ENCODE results near the gene ARSH. TPM values are rescaled to one million over a fixed set of nuclear protein-coding genes. Genes with fewer than 3 reads are reported as not detected.
A peak's percentile ranks its signal among the peaks of the same experiment; 100 is the strongest.
"Not testable (repeated sequence)": the region's sequence is repeated elsewhere in the genome, so short reads cannot be mapped to it uniquely, and the experiment has no call there.

ARSH gene
- total and polyA plus RNA-seq, 4 donors, result 0.02 TPM; not detected in 3

- ATAC-seq (ENCODE audit: insufficient read depth, low FRiP score), result no peak
- no peak overlapping the region for H3K9ac ChIP-seq (ENCODE audit: insufficient read depth in 1 of 2, low read length in 2 of 2)
- no peaks in the 10 kb centered on the region for H3K36me3 ChIP-seq (ENCODE audit: control insufficient read depth in 4 of 4, insufficient read depth in 4 of 4, low read length in 4 of 4)
- H3K27me3 ChIP-seq (ENCODE audit: control insufficient read depth in 3 of 3, insufficient read depth in 3 of 3, low read length in 2 of 3), result peaks cover 0 to 10% (median 0%) of the 10 kb centered on the region in 3 donors
- no peak overlapping the region for H3K4me3 ChIP-seq
- H3K9me3 ChIP-seq (ENCODE audit: control insufficient read depth in 4 of 4, insufficient read depth in 3 of 4, low read length in 3 of 4), result peaks cover 0 to 1% (median 0%) of the 10 kb centered on the region in 4 donors
- H3K27ac ChIP-seq (ENCODE audit: low read depth in 1 of 2, low read length in 1 of 2), result no peak overlapping the region
- peak in 1 of 3 donors; percentile 7 for DNase-seq
- no peaks in the 10 kb centered on the region for H3K4me1 ChIP-seq (ENCODE audit: control insufficient read depth in 5 of 5, insufficient read depth in 5 of 5, low read length in 5 of 5)
- TF ChIP-seq, protein P1, sequence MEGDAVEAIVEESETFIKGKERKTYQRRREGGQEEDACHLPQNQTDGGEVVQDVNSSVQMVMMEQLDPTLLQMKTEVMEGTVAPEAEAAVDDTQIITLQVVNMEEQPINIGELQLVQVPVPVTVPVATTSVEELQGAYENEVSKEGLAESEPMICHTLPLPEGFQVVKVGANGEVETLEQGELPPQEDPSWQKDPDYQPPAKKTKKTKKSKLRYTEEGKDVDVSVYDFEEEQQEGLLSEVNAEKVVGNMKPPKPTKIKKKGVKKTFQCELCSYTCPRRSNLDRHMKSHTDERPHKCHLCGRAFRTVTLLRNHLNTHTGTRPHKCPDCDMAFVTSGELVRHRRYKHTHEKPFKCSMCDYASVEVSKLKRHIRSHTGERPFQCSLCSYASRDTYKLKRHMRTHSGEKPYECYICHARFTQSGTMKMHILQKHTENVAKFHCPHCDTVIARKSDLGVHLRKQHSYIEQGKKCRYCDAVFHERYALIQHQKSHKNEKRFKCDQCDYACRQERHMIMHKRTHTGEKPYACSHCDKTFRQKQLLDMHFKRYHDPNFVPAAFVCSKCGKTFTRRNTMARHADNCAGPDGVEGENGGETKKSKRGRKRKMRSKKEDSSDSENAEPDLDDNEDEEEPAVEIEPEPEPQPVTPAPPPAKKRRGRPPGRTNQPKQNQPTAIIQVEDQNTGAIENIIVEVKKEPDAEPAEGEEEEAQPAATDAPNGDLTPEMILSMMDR (IDR thresholded peaks at IDR 0.05; ENCODE audit: control extremely low read depth, extremely low read depth), result no peak
- whole genome bisulfite sequencing, 2 donors, result 62 to 72% methylated on average over 10 of the region's 10 CpGs
Measured at GRCh38 chrX:3046253-3047240, 40.2 kb downstream of the ARSH start.

- not testable (repeated sequence) for H3K27me3 ChIP-seq (ENCODE audit: control insufficient read depth in 3 of 3, insufficient read depth in 3 of 3, low read length in 2 of 3); H3K4me1 ChIP-seq (ENCODE audit: control insufficient read depth in 5 of 5, insufficient read depth in 5 of 5, low read length in 5 of 5); DNase-seq; H3K36me3 ChIP-seq (ENCODE audit: control insufficient read depth in 4 of 4, insufficient read depth in 4 of 4, low read length in 4 of 4); H3K9me3 ChIP-seq (ENCODE audit: control insufficient read depth in 4 of 4, insufficient read depth in 3 of 4, low read length in 3 of 4); H3K9ac ChIP-seq (ENCODE audit: insufficient read depth in 1 of 2, low read length in 2 of 2); ATAC-seq (ENCODE audit: insufficient read depth, low FRiP score); H3K4me3 ChIP-seq; H3K27ac ChIP-seq (ENCODE audit: low read depth in 1 of 2, low read length in 1 of 2)
- 84 to 96% methylated on average over 7 to 11 of the region's 11 CpGs for WGBS, 2 donors
Measured at GRCh38 chrX:3050523-3051175, 44.3 kb downstream of the ARSH start.

DNA sequence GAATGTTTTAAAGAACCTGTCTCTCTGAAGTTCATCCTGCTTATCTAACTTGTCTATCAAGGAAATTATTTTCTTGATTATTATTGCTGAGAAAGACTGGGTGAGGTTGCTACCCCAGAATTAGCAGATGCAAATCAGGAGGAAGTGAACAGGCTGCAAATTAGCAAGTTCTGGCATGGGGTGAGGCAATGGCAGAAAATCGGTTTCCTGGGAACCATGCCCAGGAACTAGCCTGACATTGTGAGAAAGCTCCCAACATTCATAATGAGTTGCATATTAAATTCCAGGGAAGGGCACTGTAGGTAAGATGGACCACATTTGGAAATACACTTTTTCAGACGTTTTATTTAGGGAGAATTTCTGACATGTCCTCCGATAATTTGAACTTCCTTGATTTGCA is 46.5 kb downstream of the ARSH start:
- Histone ChIP-seq H3K27ac (ENCODE audit: low read depth in 1 of 2, low read length in 1 of 2) (no peak overlapping the region), H3K9me3 (ENCODE audit: control insufficient read depth in 4 of 4, insufficient read depth in 3 of 4, low read length in 3 of 4) (no peaks in the 10 kb centered on the region), H3K4me1 (ENCODE audit: control insufficient read depth in 5 of 5, insufficient read depth in 5 of 5, low read length in 5 of 5) (no peaks in the 10 kb centered on the region), H3K9ac (ENCODE audit: insufficient read depth in 1 of 2, low read length in 2 of 2) (no peak overlapping the region), H3K27me3 (ENCODE audit: control insufficient read depth in 3 of 3, insufficient read depth in 3 of 3, low read length in 2 of 3) (no peaks in the 10 kb centered on the region), H3K4me3 (no peak overlapping the region), H3K36me3 (ENCODE audit: control insufficient read depth in 4 of 4, insufficient read depth in 4 of 4, low read length in 4 of 4) (no peaks in the 10 kb centered on the region)
- 67% methylated on average over 3 of the region's 3 CpGs for WGBS, 2 donors
- ATAC-seq (ENCODE audit: insufficient read depth, low FRiP score) (no peak), DNase-seq (no peak)
- TF ChIP-seq, protein P1 (IDR thresholded peaks at IDR 0.05; ENCODE audit: control extremely low read depth, extremely low read depth), result no peak

- Histone ChIP-seq H3K27ac (ENCODE audit: low read depth in 1 of 2, low read length in 1 of 2) (no peak overlapping the region), H3K9ac (ENCODE audit: insufficient read depth in 1 of 2, low read length in 2 of 2) (no peak overlapping the region), H3K4me1 (ENCODE audit: control insufficient read depth in 5 of 5, insufficient read depth in 5 of 5, low read length in 5 of 5) (peaks cover 0 to 1% (median 0%) of the 10 kb centered on the region in 5 donors), H3K27me3 (ENCODE audit: control insufficient read depth in 3 of 3, insufficient read depth in 3 of 3, low read length in 2 of 3) (peaks cover 0 to 5% (median 0%) of the 10 kb centered on the region in 3 donors), H3K9me3 (ENCODE audit: control insufficient read depth in 4 of 4, insufficient read depth in 3 of 4, low read length in 3 of 4) (no peaks in the 10 kb centered on the region), H3K4me3 (no peak overlapping the region), H3K36me3 (ENCODE audit: control insufficient read depth in 4 of 4, insufficient read depth in 4 of 4, low read length in 4 of 4) (no peaks in the 10 kb centered on the region)
- ATAC-seq (ENCODE audit: insufficient read depth, low FRiP score) (no peak), DNase-seq (peak; percentile 13 to 44 (median 37))
- 25 to 29% methylated on average over 9 of the region's 9 CpGs for WGBS, 2 donors
- TF ChIP-seq, protein P1 (IDR thresholded peaks at IDR 0.05; ENCODE audit: control extremely low read depth, extremely low read depth), result no peak
Measured at GRCh38 chrX:3066555-3066954, 60.2 kb downstream of the ARSH start.

Data from lung (tissue), 12 donors.